Adrenal gland (tissue), 5 donors: Measurements from ENCODE around the gene DNAJC1.

ENCODE experiments used
- CTCF ChIP-seq, 6 experiments: fragments of 450-650 bp in 4 of 6; fragments of 200-600 bp in 2 of 6; sonication (generic) in 1 of 6; IDR thresholded peaks; 1 replicate in 5 of 6; 2 replicates in 1 of 6; pipeline versions ENCODE4 v1.5.1 to v1.8.0; 2016 to 2021; ENCODE audit warnings: antibody characterized with exemption in 6 of 6, mild to moderate bottlenecking in 2 of 6, moderate library complexity in 1 of 6
- POLR2A ChIP-seq, 2 donors: fragments of 450-650 bp; IDR thresholded peaks; one replicate each; pipeline ENCODE4 v1.6.1; 2017; ENCODE audit warnings: antibody characterized with exemption in 2 of 2, mild to moderate bottlenecking in 2 of 2, moderate library complexity in 1 of 2
- donor health status: DM: no; HTN: no; CAD: no.

- no peak for TF ChIP-seq CTCF (IDR thresholded peaks at IDR 0.05)
- no peak for TF ChIP-seq POLR2A (IDR thresholded peaks at IDR 0.05)
Measured at GRCh38 chr10:21895932-21896331, 107.6 kb downstream of the DNAJC1 start.
